NB4 (cell line): ENCODE results near the gene WDTC1.

Experiments used
- POLR2A ChIP-seq: IDR thresholded peaks from 2 replicates; pipeline ENCODE4 v1.6.1; 2011; ENCODE audit warnings: mild to moderate bottlenecking; ENCODE audit not compliant: insufficient read length; ENCODE audit errors: extremely low read depth
- TF ChIP-seq, protein P1 (sequence below): IDR thresholded peaks from one replicate; pipeline ENCODE4 v1.5.1; 2012; ENCODE audit warnings: low read depth, low read length

DNA sequence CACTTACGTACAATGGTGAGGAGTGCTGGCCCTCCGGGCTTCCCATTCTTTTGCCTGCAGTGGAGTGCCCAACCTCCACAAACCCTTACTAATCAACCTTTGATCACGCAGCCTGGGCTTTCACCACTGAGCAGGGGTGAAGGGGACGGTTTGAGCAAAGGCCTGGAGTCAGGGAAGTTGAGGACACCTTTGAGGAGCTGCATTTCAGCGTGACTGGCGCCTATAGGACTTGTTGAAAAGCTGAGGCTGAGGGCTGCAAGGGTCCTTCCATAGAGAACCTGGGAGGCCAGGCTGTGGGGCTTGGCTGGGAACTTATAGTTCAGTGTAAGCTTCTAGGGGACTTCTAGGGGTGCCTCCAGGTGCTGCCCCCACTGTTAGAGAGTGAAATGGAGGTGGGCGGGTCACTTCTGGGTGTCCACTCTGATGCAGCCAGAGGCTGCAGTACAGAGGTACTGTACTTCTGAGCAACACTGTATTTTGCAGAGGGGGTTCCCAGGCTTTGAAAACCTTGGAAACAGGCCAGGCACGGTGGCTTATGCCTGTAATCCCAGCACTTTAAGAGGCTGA is 117.2 kb downstream of the WDTC1 start:
- TF ChIP-seq, protein P1, sequence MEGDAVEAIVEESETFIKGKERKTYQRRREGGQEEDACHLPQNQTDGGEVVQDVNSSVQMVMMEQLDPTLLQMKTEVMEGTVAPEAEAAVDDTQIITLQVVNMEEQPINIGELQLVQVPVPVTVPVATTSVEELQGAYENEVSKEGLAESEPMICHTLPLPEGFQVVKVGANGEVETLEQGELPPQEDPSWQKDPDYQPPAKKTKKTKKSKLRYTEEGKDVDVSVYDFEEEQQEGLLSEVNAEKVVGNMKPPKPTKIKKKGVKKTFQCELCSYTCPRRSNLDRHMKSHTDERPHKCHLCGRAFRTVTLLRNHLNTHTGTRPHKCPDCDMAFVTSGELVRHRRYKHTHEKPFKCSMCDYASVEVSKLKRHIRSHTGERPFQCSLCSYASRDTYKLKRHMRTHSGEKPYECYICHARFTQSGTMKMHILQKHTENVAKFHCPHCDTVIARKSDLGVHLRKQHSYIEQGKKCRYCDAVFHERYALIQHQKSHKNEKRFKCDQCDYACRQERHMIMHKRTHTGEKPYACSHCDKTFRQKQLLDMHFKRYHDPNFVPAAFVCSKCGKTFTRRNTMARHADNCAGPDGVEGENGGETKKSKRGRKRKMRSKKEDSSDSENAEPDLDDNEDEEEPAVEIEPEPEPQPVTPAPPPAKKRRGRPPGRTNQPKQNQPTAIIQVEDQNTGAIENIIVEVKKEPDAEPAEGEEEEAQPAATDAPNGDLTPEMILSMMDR, result no peak
- no peak for TF ChIP-seq POLR2A
